RWPE2 (cell line): ENCODE measurements around the gene PPP1R27.

Source experiments
- ATAC-seq: fragments of 200-7000 bp; cut with Tn5 transposase; 3 replicates; pipeline ENCODE4 v1.9.1; 2021; ENCODE audit warnings: low read depth
- DNase-seq: peaks from one replicate; pipeline ENCODE4 v3.0.0-alpha.2; 2020; ENCODE audit warnings: low spot score
- H3K27ac ChIP-seq: fragments of 450-650 bp; 2 replicates; pipeline ENCODE4 v1.5.1; 2017; ENCODE audit warnings: mild to moderate bottlenecking; ENCODE audit not compliant: poor library complexity, severe bottlenecking
- H3K27me3 ChIP-seq: fragments of 250-450 bp; sonication (Bioruptor Pico); 2 replicates; pipeline ENCODE4 v1.5.1; 2021; ENCODE audit warnings: mild to moderate bottlenecking, moderate library complexity; ENCODE audit not compliant: insufficient read depth, poor library complexity, severe bottlenecking
- H3K36me3 ChIP-seq: fragments of 250-450 bp; sonication (Bioruptor Pico); 2 replicates; pipeline ENCODE4 v1.5.1; 2020; ENCODE audit warnings: low read depth, mild to moderate bottlenecking, moderate library complexity
- H3K4me1 ChIP-seq: fragments of 250-450 bp; sonication (Bioruptor Pico); 2 replicates; pipeline ENCODE4 v1.5.1; 2021; ENCODE audit warnings: mild to moderate bottlenecking, moderate library complexity; ENCODE audit not compliant: insufficient read depth, poor library complexity, severe bottlenecking
- H3K4me3 ChIP-seq: fragments of 250-450 bp; sonication (Bioruptor Pico); 2 replicates; pipeline ENCODE4 v1.5.1; 2021; ENCODE audit warnings: mild to moderate bottlenecking, moderate library complexity; ENCODE audit not compliant: severe bottlenecking
- H3K9me3 ChIP-seq: fragments of 250-450 bp; sonication (Bioruptor Pico); 2 replicates; pipeline ENCODE4 v1.5.1; 2021; ENCODE audit warnings: mild to moderate bottlenecking, moderate library complexity; ENCODE audit not compliant: severe bottlenecking
- CTCF ChIP-seq: fragments of 450-650 bp; IDR thresholded peaks from one replicate; pipeline ENCODE4 v1.5.1; 2017; ENCODE audit warnings: mild to moderate bottlenecking, moderate library complexity; ENCODE audit not compliant: poor library complexity, severe bottlenecking

PPP1R27 gene

DNA sequence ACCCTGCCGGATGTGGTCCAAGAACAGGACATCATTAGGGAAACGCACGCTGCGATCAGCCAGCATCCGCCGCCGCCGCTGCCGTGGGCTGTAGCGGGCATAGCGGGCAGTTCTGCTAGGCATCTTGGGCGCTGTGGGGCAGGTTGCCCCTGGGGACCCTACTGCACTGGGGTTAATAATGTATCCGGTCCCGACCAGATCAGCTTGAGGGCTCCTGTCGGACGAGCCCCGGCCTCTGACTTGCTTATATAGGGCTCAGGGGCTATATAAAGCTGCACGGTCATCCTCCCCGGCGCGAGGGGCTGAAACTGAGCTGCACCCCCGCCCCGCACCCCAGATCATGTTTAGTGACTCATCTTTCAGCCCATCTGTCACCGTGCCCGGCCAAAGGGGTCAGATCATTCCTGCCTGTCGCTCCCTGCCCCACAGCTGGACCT lies at the start of gene PPP1R27:
Gene PPP1R27 (minus strand): TSS at position 220 of the 437 bp plus-strand sequence. CDS start 97 bp downstream, at position 123.
- ATAC-seq, result no peak
- no peak for TF ChIP-seq CTCF
- Histone ChIP-seq H3K36me3 (no peaks in the 10 kb centered on the region), H3K9me3 (no peaks in the 10 kb centered on the region), H3K27me3 (no peaks in the 10 kb centered on the region), H3K4me3 (peak within 1 kb of the TSS; percentile 53), H3K27ac (peak within 1 kb of the TSS; percentile 71), H3K4me1 (peaks cover 8% of the 10 kb centered on the region)
- DNase-seq, result no peak

DNA sequence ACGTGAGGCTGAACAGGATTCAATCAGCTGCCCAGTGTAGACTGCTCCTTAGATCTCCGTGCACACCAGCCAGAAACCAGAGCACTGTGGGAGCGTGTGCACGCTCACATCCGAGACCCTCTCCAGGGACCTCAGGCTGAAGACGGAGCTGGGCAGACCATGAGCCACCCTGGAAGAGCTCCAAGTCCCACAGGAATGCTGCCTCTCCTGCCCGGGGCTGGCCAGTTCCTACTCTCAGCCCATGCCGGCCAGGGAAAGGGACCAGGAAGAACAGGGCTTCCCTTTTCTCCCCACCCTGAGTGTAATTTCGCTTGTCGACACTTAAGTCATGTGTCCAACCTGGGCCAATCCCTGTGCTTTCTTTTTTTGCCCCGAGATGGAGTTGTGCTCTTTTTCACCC lies 49.7 kb upstream of the PPP1R27 start:
- Histone ChIP-seq H3K4me3 (no peak overlapping the region), H3K9me3 (no peaks in the 10 kb centered on the region), H3K27me3 (no peaks in the 10 kb centered on the region), H3K4me1 (no peaks in the 10 kb centered on the region), H3K36me3 (peaks cover 94% of the 10 kb centered on the region), H3K27ac (no peak overlapping the region)
- TF ChIP-seq CTCF, result no peak
- peak; percentile 24 for ATAC-seq
- DNase-seq, result no peak

DNA sequence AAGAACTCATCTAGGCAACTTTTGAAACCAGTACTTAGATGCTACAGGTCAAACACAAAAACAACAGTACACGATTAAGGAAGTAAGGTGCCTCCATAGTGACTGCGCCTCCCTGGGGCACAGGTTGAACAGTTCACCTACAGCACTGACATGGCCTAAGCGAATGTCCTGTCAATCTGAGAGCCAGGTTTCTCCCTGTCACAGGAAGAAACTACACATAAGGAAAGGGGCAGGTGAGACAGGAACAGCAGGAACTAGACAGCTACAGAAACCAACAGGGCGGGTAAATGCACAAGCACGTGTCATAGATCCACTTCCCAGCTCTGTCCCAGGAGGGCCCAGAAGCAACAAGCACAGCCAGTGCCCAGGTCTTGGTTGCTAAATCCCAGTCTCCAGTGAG lies 44.3 kb upstream of the PPP1R27 start:
- H3K4me3 ChIP-seq, result no peak overlapping the region
- H3K4me1 ChIP-seq, result no peaks in the 10 kb centered on the region
- ATAC-seq (peak; percentile 33; the same call in 1 of the 3 replicates), DNase-seq (no peak)
- H3K36me3 ChIP-seq, result peaks cover 63% of the 10 kb centered on the region
- no peaks in the 10 kb centered on the region for H3K27me3 ChIP-seq
- no peak overlapping the region for H3K27ac ChIP-seq
- no peaks in the 10 kb centered on the region for H3K9me3 ChIP-seq
- no peak for TF ChIP-seq CTCF

DNA sequence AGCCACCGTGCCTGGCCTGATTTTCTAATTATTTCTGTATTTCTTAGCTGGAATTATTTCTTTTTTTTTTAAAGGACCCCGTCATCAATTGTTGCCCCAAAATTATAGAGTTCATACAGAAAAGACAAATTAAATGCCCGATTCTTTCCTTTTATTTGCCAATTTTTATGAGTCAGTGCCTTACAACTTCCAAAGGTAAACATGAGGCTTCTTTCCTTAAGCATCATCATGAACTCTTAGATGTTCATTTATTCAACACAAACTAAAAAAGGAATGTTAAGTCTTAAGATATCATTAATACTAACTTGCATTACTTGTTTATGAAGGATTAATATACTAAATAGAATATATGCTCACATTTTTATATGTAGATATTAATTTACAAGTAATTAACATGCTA lies 43.4 kb upstream of the PPP1R27 start:
- H3K9me3 ChIP-seq, result no peaks in the 10 kb centered on the region
- no peak overlapping the region for H3K4me3 ChIP-seq
- peaks cover 55% of the 10 kb centered on the region for H3K36me3 ChIP-seq
- no peaks in the 10 kb centered on the region for H3K4me1 ChIP-seq
- H3K27me3 ChIP-seq, result no peaks in the 10 kb centered on the region
- TF ChIP-seq CTCF, result no peak
- ATAC-seq (no peak), DNase-seq (no peak)
- H3K27ac ChIP-seq, result no peak overlapping the region

DNA sequence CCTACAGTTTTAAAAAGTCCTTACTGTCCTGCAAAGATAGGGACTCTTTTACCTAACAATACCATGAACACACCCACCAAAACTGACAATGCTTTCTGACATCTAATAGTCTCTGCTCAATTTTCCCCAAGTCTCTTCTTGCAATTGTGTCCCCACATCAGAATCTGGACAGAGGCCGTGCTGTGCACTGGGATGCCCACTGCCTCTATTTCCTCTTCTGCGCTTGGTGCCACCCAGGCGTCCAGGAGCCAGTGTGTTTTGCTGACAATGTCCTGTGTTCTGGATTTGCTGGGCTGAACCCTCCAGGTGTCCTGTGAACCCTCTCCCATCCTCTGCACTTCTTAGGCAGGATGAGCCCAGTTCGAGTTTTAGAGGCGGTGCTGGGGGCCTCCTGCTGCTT lies 42.7 kb upstream of the PPP1R27 start:
- Histone ChIP-seq H3K36me3 (peaks cover 51% of the 10 kb centered on the region), H3K27ac (no peak overlapping the region), H3K27me3 (no peaks in the 10 kb centered on the region), H3K4me1 (peaks cover 4% of the 10 kb centered on the region), H3K9me3 (no peaks in the 10 kb centered on the region), H3K4me3 (no peak overlapping the region)
- no peak for TF ChIP-seq CTCF
- ATAC-seq, result no peak
- DNase-seq, result no peak
